Stimulated activated CD8-positive, alpha-beta memory T cell treated with anti-CD3 and anti-CD28 coated beads, Interleukin-7, amount 100 ng/mL, for 48 hours (primary cell): ENCODE data around the gene CAMK2N2.

Experiments used
- DNase-seq, 2 donors: peaks; one replicate each; pipeline ENCODE4 v3.0.0-alpha.2; 2020; ENCODE audit warnings: low read depth in 1 of 2; ENCODE audit errors: extremely low read depth in 1 of 2

Gene CAMK2N2

GRCh38 chr3:184223946-184224345, 37.4 kb downstream of the CAMK2N2 start:
- no peak for DNase-seq

DNA sequence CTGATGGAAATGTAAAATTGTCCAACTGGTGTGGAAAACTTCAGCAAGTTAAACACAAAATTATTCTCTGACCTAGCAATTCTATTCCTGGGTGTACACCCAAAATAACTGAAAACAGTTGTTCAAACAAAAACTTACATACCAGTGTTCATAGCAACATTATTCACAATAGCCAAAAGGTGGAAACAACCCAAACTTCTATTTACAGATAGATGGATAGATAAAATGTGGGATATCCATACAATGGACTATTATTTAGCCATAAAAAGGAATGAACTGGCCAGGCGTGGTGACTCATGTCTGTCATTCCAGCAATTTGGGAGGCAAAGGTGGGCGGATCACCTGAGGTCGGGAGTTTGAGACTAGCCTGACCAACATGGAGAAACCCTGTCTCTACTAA, 38.8 kb downstream of the CAMK2N2 start:
- no peak for DNase-seq

- no peak for DNase-seq
Observed at GRCh38 chr3:184218814-184219213, 42.5 kb downstream of the CAMK2N2 start.

- DNase-seq = no peak
Observed at GRCh38 chr3:184211718-184212117, 49.6 kb downstream of the CAMK2N2 start.

DNA sequence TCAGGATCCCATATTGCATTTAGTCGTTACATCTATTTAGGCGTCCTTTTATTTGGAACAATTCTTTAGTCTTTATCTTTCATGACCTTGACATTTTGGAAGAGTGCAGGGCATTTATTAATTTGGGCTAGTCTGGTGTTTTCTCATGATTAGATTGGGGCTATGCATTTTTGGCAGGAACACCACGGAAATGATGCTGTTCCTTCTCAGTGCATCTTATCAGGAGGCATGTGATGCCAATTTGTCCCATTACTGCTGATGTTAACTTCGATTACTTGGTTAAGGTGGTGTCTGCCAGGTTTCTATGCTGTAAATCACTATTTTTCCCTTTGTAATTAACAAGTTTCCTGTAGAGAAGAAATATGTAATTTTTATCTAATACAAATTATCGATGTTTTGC, 50.1 kb downstream of the CAMK2N2 start:
- no peak for DNase-seq
